M059J (cell line): ENCODE data around the gene RANBP17. TPM values are rescaled to one million over a fixed set of nuclear protein-coding genes. Genes with fewer than 3 reads are reported as not detected.
"Not testable (repeated sequence)": the region's sequence is repeated elsewhere in the genome, so short reads cannot be mapped to it uniquely, and the experiment has no call there.

Source experiments
- DNase-seq: peaks from one replicate; pipeline ENCODE4 v3.0.0-alpha.2; 2012; ENCODE audit warnings: low read depth
- total RNA-seq: library from RNA; depleted of rRNA; stranded (reverse); fragments of >200 nt; shearing (Covaris generic); gene quantifications from 2 replicates; pipeline ENCODE4 v1.2.3, GENCODE V29; 2014; rRNA removed

The RANBP17 gene
- not detected in 2 replicates for total RNA-seq

DNA sequence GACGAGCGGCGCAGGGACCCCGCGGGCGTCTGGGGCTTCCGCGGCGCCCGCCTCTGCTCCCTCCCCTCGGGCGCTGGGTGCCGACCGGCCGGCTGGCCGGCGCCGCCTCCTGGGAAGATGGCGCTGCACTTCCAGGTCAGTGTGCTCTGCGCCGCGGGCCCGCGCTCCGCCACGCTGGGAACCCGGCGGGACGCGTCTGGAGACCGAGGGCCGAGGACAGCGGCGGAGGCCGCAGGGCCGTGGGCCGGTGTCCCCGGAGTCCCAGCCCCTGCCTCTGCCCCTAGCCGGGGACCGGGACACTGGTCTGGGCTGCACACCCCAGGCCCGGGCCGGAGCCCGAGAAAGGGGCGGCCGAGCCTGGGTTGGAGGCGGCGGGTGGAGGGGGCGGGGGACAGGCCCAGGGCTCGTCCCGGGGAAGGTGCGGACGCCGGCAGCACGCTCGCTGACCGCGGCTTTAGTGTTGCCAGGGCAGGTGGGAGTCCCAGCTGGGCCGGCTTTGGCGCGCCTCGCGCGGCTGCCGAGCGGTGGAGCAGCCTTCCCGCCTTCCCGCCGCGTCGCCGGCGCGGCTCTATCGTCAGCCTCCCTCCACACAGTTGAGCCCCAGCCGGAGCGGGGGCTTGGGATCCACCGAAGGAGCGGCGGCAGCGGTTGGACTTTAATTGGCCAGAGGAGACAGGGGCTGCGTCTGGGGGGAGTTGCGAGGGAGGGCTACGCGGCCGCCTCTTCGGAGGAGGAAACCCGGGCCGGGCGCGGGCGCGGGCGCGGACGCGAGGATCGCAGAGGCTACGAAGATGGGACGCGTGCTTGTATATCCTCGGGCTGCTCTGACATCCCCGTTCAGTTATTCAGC is at the start of gene RANBP17:
Gene RANBP17, plus strand, starts transcription at position 102 of the 850 bp plus-strand sequence.
- no peak for DNase-seq

DNA sequence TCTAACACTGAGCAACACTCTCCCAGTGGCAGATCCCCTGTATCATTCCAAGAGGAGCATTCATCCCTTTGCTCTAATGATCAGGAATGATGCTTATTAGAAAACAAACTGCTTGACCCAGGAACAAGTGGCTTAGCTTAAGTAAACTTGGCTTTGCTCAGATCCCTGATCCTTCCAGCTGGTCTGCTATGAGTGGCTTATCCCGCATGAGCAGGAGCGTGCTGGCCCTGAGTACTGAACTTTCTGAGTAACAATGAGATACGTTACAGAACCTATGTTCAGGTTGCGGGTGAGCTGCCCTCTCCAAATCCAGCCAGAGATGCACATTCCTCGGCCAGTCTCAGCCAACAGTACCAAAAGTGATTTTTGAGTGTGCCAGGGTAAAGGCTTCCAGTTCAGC is 48.6 kb upstream of the RANBP17 start:
- no peak for DNase-seq

DNA sequence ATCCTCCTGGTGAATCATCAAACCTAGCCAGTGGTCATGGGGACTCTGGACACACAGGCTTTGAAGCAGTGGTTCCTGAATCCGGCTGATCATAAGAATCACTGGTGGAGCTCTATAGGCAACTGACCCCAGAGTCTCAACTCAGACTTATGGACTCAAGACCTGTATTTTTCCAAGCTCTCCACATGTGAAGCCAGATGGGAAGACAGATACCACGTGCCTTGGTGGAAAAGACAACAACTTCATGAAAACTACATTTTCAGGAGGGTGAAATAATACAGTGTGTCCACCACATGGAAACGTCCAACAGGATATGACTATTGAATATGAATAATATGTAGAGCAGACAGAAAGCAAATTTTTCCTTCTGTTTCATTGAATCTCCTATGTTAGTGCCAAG is 44.6 kb upstream of the RANBP17 start:
- DNase-seq = no peak

GRCh38 chr5:170818232-170818631 is 43.6 kb upstream of the RANBP17 start:
- DNase-seq = no peak

GRCh38 chr5:170819824-170820223 is 42.0 kb upstream of the RANBP17 start:
- no peak for DNase-seq

GRCh38 chr5:170821257-170821800 is 40.5 kb upstream of the RANBP17 start:
- no peak for DNase-seq

GRCh38 chr5:170826117-170826516 is 35.7 kb upstream of the RANBP17 start:
- DNase-seq = no peak

DNA sequence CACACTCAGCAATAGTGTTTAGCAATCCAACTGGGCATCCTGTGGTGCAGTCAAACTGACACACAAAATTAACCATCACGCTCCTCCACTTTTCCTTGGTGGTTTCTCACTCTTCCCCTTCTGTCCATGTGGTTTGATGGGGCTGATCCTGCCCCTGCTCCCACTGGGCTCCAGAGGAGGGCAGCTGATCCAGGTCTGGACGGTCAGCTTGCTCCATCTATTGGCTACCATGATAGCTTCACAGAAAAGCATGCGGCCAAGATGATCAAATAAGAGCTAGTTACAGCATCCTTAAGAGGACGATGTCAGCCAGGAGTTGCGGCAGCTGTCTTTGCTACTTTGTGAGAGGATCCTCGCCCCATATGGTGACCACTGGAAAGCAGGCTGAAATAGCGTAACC is 29.6 kb upstream of the RANBP17 start:
- DNase-seq = no peak

GRCh38 chr5:170833981-170834380 is 27.8 kb upstream of the RANBP17 start:
- not testable (repeated sequence) for DNase-seq

DNA sequence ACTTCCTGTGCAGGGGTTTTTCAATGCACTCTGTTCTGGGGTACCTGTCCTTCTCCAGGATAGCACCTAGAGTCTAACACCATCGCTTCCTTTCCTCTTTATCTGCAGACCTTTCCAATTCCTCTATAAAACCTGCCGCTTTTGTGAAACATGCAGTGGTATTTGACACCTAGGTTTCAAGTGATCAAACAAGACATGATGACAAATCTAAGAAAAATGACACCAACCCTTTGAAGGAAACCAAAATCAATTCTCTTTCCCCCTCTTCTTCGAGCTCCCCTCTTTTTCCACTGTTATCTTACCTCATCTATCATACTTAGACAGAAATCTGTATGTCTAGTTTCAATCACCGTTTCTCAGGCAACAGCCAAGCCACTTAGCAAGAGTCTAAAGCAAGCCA is 25.6 kb upstream of the RANBP17 start:
- no peak for DNase-seq

- no peak for DNase-seq
Observed at GRCh38 chr5:170843870-170844269, 17.9 kb upstream of the RANBP17 start.

- no peak for DNase-seq
Observed at GRCh38 chr5:170844651-170845050, 17.2 kb upstream of the RANBP17 start.

DNA sequence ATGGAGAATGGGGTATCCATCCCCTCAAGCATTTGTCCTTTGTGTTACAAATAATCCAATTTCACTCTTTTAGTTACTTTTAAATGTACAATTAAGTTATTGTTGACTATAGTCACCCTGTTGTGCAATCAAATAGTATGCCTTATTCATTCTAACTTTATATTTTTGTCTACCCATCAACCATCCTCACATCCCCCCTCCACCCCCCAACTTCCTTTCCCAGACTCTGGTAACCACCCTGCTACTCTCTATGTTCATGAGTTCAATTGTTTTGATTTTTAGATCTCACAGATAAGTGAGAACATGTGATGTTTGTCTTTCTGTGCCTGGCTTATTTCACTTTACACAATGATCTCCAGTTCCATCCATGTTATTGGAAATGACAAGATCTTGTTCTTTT is 15.4 kb upstream of the RANBP17 start:
- no peak for DNase-seq

DNA sequence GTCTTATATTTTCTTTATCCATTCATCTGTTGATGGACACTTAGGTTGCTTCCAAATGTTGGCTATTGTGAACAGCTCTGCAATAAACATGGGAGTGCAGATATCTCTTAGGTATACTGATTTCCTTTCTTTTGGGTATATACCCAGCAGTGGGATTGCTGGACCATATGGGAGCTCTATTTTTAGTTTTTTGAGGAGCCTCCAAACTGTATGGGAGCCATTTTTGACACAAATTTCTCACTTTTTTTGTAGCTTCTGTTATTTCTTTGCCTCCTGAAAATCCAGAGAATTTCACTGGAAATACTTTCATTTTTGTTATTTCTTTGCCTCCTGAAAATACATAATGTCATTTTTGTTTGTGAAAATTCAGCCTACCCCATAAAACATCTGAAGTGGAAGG is 15.0 kb upstream of the RANBP17 start:
- DNase-seq = no peak

DNA sequence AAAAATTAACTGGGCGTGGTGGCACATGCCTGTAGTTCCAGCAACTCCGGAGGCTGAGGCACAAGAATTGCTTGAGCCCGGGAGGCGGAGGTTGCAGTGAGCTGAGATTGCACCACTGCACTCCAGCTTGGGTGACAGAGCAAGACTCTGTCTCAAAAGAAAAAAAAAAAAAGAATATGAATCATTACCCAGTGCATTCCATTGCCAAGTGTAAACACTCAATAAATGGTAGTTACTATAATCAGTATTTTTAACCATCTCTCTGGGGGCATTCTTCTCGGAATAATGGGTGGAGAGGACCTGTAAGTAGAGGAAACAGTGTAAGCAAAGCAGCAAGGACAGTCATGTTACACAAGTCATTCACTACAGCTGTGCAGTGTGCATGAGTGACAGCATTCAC is 13.8 kb upstream of the RANBP17 start:
- DNase-seq = no peak

DNA sequence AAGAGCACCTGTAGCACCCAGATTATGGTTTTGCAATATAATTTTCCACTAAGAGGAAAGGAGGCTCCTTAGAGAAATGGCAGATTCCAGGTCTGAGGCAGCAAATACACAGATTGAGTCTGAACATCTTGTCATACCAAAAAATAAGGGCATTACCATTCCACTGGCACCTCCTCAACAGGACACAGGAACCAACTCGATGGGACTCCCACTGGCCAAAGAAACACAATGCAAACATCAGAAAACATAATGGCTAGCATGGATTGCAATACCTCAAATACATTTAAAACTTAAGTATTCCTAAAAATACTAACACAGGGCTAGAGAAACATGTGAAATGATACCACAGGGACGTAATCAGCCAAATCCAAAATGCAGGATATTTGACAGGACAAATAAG is 12.4 kb upstream of the RANBP17 start:
- DNase-seq = no peak

DNA sequence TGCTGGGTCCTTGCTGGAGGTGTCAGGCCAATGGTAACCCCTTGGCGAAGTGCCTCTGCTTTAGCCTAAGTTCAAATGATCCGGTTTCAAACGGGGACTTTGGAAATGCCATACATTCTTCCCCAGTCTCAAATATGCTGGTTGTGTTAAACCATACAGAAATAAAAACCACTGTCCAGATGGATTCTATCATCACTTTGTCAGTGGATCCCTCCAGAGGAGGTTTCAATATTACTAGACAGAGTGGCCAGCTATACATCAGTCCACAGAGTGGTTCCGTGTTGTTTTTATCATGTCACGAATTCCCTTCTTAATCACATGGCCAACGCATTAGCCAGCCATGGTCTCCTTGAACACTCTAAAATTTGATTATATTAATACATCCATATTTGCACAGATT is 7.3 kb upstream of the RANBP17 start:
- DNase-seq = no peak

DNA sequence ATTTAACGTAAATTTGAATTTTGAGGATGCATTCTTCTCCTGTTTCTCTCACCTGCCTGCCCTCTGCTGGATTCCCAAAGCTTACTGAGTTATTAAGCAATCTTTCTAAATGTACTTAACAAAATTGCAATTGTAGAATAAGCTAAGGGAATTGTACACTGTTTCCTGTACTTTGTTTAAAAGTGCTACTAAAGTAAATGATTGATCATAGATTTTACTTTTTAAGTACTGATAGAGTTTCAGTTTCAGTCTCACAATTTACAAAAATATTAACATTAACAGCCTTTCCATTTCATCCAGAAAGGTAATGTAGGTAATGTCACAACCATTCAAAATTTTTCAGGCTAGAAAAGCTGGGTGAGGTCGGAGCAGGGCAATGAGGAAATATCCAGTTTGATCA is 4.8 kb upstream of the RANBP17 start:
- DNase-seq = no peak

DNA sequence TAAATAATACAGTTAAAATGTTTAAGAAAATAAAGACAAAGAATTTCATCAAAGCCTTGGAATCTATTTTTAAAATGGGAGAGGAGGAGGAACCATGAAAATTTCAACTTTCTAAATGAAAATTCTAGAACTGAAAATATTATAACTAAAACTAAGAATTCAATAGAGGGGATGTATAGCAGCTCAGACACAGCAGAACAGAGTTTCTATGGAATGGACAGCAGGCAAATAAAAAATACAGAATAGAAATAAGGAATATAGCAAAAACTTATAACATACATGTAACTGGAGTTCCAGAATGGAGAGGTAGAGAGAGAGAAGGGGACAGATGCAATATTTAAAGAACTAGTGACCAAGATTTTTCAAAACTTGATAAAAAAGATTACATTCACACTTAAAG is 1.4 kb upstream of the RANBP17 start:
- DNase-seq = no peak

- no peak for DNase-seq
Observed at GRCh38 chr5:170860818-170861666, 776 bp upstream of the RANBP17 start.

DNA sequence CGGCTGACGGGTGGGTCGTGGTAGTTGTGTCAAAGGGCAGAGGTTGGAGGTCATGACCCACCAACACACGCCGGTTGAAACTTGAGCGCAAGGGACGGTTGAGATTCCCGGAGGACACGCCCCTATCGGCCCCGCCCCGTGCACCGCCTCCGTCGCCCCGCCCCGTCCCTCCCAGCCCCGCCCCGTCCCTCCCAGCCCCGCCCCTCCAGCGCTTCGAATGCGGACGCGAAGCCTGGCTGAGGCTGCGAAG is 226 bp upstream of the RANBP17 start:
- no peak for DNase-seq

DNA sequence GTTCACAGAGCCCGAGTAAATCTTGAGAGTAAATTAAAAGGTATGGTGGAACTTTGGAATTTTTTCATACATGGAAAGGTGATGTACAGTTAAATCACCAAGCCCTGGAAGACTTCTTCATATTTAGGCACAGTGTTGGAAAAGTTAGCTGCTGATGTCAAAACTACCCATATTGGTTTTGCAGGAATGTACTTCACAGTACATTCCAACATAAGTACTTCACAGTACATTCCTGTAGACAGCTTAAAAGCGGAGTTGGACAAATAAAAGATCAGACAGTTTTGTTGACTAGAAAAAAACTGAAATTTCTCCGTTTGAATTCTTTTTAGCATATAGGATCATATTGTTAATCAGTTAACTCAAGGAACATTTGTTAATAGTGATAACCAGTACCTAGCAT is 1.8 kb downstream of the RANBP17 start:
- no peak for DNase-seq

DNA sequence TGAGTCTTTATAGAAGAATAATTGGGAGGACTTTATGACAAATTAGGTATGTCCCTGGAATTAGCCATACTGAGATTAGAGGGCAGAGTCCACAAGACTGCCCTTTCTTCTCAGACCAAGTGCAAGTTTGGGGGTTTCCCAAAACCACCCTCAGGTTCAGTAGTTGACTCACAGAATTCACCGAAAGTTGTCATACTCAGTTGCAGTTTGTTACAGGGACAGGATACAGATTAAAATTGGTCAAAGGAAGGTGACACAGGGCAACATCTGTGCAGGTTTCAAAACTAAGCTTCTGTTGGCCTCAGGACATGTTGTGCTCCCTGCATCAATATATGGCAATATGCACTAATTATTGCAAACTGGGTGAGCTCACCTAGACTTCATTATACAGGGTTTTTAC is 3.8 kb downstream of the RANBP17 start:
- DNase-seq = no peak
